Left ventricle myocardium inferior (tissue), 1 donor: ENCODE results near the gene EPB41L5. TPM values are rescaled to one million over a fixed set of nuclear protein-coding genes. Genes with fewer than 3 reads are reported as not detected.
A peak's percentile ranks its signal among the peaks of the same experiment; 100 is the strongest.

ENCODE experiments used
- DNase-seq: peaks from one replicate; pipeline ENCODE4 v3.0.0-alpha.2; 2020
- H3K27ac ChIP-seq: fragments of 200-600 bp; replicated peaks from 2 replicates; pipeline ENCODE4 v1.8.0; 2021
- H3K27me3 ChIP-seq: fragments of 200-600 bp; 2 replicates; pipeline ENCODE4 v1.8.0; 2021; ENCODE audit warnings: low read depth
- H3K36me3 ChIP-seq: fragments of 200-600 bp; 2 replicates; pipeline ENCODE4 v1.8.0; 2021
- H3K4me1 ChIP-seq: fragments of 200-600 bp; 2 replicates; pipeline ENCODE4 v1.8.0; 2021
- H3K4me3 ChIP-seq: fragments of 200-600 bp; 2 replicates; pipeline ENCODE4 v1.8.0; 2021; ENCODE audit warnings: mild to moderate bottlenecking, moderate library complexity
- H3K9me3 ChIP-seq: fragments of 200-600 bp; replicated peaks from 2 replicates; pipeline ENCODE4 v1.8.0; 2021
- intact Hi-C: fragments of 100-400 bp; cut with micrococcal nuclease; formaldehyde crosslinking; loops from one replicate; pipeline ENCODE4 v1.11.0; 2022
- total RNA-seq: library from RNA; stranded (reverse); fragmentation: NEBNext Ultra II Directional; extraction: Animal tissue kit (Norgen Biotek cat#: 25700); gene quantifications from one replicate; pipeline ENCODE4 v1.2.1, GENCODE V29; 2021
- TF ChIP-seq, protein P1 (sequence below): fragments of 200-600 bp; IDR thresholded peaks from 2 replicates; pipeline ENCODE4 v1.8.0; 2021; ENCODE audit warnings: antibody characterized with exemption, mild to moderate bottlenecking, borderline replicate concordance
- donor health status: DM: no; HTN: yes; CAD: no; lungs with severe emphysema.

Gene EPB41L5
- total RNA-seq, 1 donor from 2014 or later = 9.1 TPM

DNA sequence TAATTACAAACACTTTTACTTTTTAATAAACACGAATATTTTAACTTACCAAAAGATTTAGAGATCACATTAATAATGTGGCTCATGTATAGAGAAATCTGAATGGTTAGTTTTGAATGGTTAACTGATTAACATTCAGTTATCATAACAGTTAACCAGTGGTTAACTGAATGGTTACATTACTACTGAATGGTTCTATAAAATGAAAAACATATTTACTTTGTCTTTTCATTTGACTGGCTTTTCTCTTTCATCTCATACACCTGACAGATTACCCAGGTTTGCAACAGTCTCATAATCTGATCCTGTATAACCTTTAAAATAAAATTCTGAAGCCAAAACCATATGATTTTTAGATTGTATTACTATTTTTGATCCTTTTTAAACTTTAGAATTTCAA is 91.9 kb downstream of the EPB41L5 start:
- TF ChIP-seq, protein P1, sequence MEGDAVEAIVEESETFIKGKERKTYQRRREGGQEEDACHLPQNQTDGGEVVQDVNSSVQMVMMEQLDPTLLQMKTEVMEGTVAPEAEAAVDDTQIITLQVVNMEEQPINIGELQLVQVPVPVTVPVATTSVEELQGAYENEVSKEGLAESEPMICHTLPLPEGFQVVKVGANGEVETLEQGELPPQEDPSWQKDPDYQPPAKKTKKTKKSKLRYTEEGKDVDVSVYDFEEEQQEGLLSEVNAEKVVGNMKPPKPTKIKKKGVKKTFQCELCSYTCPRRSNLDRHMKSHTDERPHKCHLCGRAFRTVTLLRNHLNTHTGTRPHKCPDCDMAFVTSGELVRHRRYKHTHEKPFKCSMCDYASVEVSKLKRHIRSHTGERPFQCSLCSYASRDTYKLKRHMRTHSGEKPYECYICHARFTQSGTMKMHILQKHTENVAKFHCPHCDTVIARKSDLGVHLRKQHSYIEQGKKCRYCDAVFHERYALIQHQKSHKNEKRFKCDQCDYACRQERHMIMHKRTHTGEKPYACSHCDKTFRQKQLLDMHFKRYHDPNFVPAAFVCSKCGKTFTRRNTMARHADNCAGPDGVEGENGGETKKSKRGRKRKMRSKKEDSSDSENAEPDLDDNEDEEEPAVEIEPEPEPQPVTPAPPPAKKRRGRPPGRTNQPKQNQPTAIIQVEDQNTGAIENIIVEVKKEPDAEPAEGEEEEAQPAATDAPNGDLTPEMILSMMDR = no peak
- H3K27ac ChIP-seq = no peak overlapping the region
- no peak overlapping the region for H3K4me3 ChIP-seq
- no peaks in the 10 kb centered on the region for H3K9me3 ChIP-seq
- H3K27me3 ChIP-seq = no peaks in the 10 kb centered on the region
- peaks cover 14% of the 10 kb centered on the region for H3K36me3 ChIP-seq
- H3K4me1 ChIP-seq = peaks cover 27% of the 10 kb centered on the region
- DNase-seq = no peak
- intact Hi-C loops = no loop called here

DNA sequence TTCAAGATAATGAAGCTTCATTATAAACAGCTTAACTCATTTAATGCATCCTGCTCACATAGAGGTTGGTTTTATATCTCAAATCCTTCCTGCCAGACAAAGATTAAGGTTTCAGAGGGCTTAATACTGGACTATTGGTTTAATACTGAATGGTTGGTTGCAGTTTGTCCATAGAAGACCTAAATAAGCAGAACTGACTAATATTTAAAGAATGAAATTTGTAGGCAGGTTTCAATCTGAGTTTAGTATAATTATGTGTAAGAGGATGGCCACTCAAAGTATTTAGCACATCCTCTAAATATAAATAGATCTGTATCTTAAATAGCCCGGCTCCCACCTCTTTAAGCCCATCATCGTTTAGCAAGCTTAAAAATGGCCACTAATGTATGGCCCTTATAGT is 92.5 kb downstream of the EPB41L5 start:
- H3K27ac ChIP-seq = no peak overlapping the region
- DNase-seq = no peak
- TF ChIP-seq, protein P1 = no peak
- H3K9me3 ChIP-seq = no peaks in the 10 kb centered on the region
- no peaks in the 10 kb centered on the region for H3K27me3 ChIP-seq
- intact Hi-C loops = no loop called here
- no peak overlapping the region for H3K4me3 ChIP-seq
- peaks cover 27% of the 10 kb centered on the region for H3K4me1 ChIP-seq
- H3K36me3 ChIP-seq = peaks cover 14% of the 10 kb centered on the region

- Histone ChIP-seq H3K4me1 (peaks cover 27% of the 10 kb centered on the region), H3K9me3 (no peaks in the 10 kb centered on the region), H3K27ac (peak overlapping the region; percentile 62), H3K27me3 (peaks cover 7% of the 10 kb centered on the region), H3K4me3 (no peak overlapping the region), H3K36me3 (peaks cover 6% of the 10 kb centered on the region)
- TF ChIP-seq, protein P1 = no peak
- no peak for DNase-seq
- intact Hi-C loops = no loop called here
Observed at GRCh38 chr2:120108049-120108448, 95.2 kb downstream of the EPB41L5 start.

- peaks cover 27% of the 10 kb centered on the region for H3K4me1 ChIP-seq
- no peak overlapping the region for H3K4me3 ChIP-seq
- peaks cover 7% of the 10 kb centered on the region for H3K27me3 ChIP-seq
- DNase-seq = no peak
- intact Hi-C loops = no loop called here
- no peaks in the 10 kb centered on the region for H3K9me3 ChIP-seq
- TF ChIP-seq, protein P1 = no peak
- H3K27ac ChIP-seq = no peak overlapping the region
- H3K36me3 ChIP-seq = peaks cover 6% of the 10 kb centered on the region
Observed at GRCh38 chr2:120108749-120109148, 95.9 kb downstream of the EPB41L5 start.

DNA sequence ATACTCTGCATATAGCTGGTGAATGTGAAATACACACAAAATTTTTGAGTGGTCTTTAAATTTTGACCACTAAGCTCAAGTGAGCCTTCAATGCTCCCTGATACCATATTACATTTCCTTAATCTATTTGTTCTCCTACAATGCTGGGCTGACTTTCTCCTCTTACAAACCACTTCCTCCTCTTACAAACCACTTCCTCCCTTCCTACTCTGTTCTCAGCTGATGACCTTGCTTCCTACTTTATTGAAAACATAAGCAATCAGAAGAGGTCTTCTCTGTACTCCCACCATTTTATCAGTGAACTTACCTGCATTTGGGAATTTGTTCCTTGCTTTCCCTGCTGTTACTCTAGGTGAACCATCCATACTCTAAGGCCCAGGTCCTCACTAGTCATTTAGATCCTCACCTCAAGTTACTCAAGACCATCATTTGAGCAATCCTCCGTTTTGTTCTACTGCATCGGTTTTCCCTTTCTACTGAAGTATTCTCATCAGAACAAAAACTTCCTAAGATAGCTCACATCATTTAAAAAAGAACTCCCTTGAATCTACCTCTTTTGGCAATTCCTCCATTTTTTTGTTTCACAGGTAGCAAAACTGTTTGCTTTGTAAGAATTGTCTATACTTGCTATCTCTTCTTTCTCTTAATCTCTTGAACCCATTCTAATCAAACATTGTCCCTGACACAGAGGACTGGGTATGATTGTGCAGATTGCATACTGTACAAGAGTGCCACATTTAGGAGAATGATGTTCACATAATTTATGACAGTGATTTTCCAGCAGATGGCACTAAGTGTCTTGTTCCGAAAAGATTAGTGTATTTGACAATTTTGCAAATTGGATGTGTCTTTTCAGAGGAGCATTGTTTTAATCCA is 96.5 kb downstream of the EPB41L5 start:
- Histone ChIP-seq H3K36me3 (peaks cover under 1% of the 10 kb centered on the region), H3K4me3 (no peak overlapping the region), H3K27me3 (peaks cover 7% of the 10 kb centered on the region), H3K9me3 (no peaks in the 10 kb centered on the region), H3K27ac (no peak overlapping the region), H3K4me1 (peaks cover 27% of the 10 kb centered on the region)
- intact Hi-C loops = no loop called here
- TF ChIP-seq, protein P1 = peak; percentile 58
- no peak for DNase-seq
